GM10847 (cell line): Measurements from ENCODE around the gene SLC9A3.

Experiments
- POLR2A ChIP-seq: IDR thresholded peaks from 2 replicates; pipeline ENCODE4 v1.6.1; 2011; ENCODE audit not compliant: insufficient read length; ENCODE audit errors: extremely low read depth

The SLC9A3 gene

GRCh38 chr5:474840-475661 is 49.2 kb downstream of the SLC9A3 start:
- no peak for TF ChIP-seq POLR2A

GRCh38 chr5:473551-474192 is 50.6 kb downstream of the SLC9A3 start:
- no peak for TF ChIP-seq POLR2A

GRCh38 chr5:472656-473550 is 51.3 kb downstream of the SLC9A3 start:
- TF ChIP-seq POLR2A: peak; percentile 75

- TF ChIP-seq POLR2A: no peak
Measured at GRCh38 chr5:472076-472655, 52.1 kb downstream of the SLC9A3 start.

GRCh38 chr5:471750-472058 is 52.5 kb downstream of the SLC9A3 start:
- TF ChIP-seq POLR2A: no peak

GRCh38 chr5:470961-471749 is 53.1 kb downstream of the SLC9A3 start:
- TF ChIP-seq POLR2A: no peak

GRCh38 chr5:469752-470483 is 54.3 kb downstream of the SLC9A3 start:
- no peak for TF ChIP-seq POLR2A

- TF ChIP-seq POLR2A: no peak
Measured at GRCh38 chr5:468401-468800, 55.8 kb downstream of the SLC9A3 start.

- TF ChIP-seq POLR2A: no peak
Measured at GRCh38 chr5:466661-467310, 57.5 kb downstream of the SLC9A3 start.

GRCh38 chr5:465591-466403 is 58.5 kb downstream of the SLC9A3 start:
- TF ChIP-seq POLR2A: no peak

- no peak for TF ChIP-seq POLR2A
Measured at GRCh38 chr5:464843-465590, 59.2 kb downstream of the SLC9A3 start.

GRCh38 chr5:464446-464842 is 59.8 kb downstream of the SLC9A3 start:
- TF ChIP-seq POLR2A: no peak
